ENCODE results near the gene HOXC11. TPM values are rescaled to one million over a fixed set of nuclear protein-coding genes. Genes with fewer than 3 reads are reported as not detected.

HOXC11 gene
- total and polyA plus RNA-seq, 8 donors, result not detected

DNA sequence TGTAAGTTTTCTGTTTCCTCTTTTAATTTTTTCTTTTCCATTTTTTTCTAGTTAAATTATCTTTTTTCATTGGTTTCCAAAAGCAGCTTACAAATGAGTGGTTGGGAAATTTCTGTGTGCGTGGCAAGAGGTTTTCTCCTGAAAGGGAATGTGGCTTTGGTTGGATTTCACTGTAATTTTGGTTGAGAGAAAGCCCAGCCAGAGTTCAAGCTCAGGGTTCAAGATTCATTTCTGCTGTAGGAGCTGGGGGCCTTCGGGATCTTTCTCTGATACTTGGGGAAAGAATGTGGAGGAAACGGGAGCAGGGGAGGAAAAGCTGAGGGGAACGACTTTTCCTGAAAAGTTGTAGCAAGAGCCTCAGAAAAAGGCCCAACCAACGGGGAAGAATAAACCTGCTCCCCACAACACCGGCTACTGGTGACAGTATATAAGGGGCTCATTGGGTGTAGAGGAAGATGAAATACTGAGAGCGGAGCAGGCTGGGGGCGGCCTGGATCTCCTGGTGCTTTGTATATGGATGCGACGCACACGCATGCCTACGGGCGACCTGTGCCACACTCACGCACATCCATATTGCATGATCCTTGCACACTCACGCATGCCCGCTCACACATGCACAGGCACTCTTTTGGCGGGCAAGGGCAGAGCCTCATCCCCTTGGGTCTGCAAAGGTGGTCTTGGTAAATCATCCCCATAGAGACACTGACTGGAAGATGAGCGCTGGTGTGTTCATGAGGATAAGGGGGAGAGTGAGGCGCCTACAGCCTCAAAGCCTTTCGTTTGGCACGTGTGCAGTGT, 14.0 kb downstream of the HOXC11 start:
- TF ChIP-seq, protein P1, sequence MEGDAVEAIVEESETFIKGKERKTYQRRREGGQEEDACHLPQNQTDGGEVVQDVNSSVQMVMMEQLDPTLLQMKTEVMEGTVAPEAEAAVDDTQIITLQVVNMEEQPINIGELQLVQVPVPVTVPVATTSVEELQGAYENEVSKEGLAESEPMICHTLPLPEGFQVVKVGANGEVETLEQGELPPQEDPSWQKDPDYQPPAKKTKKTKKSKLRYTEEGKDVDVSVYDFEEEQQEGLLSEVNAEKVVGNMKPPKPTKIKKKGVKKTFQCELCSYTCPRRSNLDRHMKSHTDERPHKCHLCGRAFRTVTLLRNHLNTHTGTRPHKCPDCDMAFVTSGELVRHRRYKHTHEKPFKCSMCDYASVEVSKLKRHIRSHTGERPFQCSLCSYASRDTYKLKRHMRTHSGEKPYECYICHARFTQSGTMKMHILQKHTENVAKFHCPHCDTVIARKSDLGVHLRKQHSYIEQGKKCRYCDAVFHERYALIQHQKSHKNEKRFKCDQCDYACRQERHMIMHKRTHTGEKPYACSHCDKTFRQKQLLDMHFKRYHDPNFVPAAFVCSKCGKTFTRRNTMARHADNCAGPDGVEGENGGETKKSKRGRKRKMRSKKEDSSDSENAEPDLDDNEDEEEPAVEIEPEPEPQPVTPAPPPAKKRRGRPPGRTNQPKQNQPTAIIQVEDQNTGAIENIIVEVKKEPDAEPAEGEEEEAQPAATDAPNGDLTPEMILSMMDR (IDR thresholded peaks at IDR 0.05), result no peak
- intact Hi-C loops (cut with DNase I), result no loop called here
- Histone ChIP-seq H3K9me3 (no peaks in the 10 kb centered on the region), H3K27me3 (peaks cover 97 to 100% of the 10 kb centered on the region in 2 donors), H3K36me3 (no peaks in the 10 kb centered on the region), H3K4me3 (no peak overlapping the region), H3K4me1 (peaks cover 3 to 20% of the 10 kb centered on the region in 2 donors), H3K27ac (no peak overlapping the region)
- DNase-seq (no peak), ATAC-seq (no peak)

DNA sequence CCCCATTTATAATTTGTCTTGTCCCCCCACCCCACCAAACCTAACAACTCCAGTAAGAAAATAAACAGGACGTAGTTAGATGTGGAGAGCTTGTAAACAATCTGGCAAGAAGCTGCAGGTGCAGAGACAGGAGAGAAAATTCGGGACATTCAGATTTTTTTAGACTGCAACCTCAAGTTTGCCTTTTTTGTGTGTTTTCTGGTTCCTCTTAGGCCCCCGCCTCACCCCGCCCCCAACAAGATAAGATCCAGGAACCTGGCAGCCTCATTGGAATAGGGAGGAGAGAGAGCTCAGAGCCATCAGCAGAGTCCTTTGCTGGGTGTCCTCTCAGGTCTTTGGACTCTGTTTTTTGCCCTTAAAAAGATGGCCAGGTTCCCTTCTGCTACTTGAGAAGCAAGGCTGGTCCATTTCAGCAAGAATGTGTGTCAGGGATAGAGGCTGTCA, 14.9 kb downstream of the HOXC11 start:
- intact Hi-C loops (cut with DNase I), result no loop called here
- TF ChIP-seq, protein P1 (IDR thresholded peaks at IDR 0.05), result no peak
- no peak for ATAC-seq
- Histone ChIP-seq H3K4me3 (no peak overlapping the region), H3K27me3 (peaks cover 97 to 100% of the 10 kb centered on the region in 2 donors), H3K4me1 (peaks cover 3 to 20% of the 10 kb centered on the region in 2 donors), H3K9me3 (no peaks in the 10 kb centered on the region), H3K36me3 (no peaks in the 10 kb centered on the region), H3K27ac (no peak overlapping the region)
- DNase-seq, result no peak

DNA sequence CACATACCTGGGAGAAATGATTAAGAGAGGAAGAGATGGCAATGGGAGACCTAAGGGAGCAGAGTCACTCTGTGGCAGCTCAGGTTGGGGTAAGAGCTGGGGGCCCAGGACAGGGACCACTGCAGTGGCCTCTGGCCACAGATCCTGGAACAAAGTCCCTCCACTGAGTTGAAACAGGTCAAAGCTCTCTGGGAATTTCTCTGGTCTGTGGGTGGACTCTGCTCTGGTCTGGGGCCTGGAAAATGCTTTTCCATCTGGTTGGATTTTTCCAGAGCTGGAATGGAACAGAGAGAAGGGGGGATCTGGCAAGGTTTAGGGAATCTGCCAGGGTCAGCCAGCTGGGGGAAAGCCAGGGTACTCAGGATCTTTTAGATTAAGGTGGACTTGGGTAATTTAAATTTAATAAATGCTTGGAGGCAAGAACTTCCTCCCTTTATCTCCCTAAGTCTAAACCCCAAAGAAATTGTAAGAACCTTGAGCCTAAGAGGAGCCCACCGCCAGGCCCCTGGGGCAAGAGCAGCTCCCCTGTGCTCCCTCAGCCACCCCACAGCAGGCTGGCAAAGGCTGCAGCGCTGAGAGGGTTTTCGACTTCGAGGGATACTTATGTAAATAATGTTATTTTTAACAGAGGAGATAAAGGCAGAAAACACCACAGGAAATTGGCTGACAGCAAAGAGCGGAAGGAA, 15.8 kb downstream of the HOXC11 start:
- no peak overlapping the region for H3K4me3 ChIP-seq
- no peak overlapping the region for H3K27ac ChIP-seq
- peaks cover 97 to 100% of the 10 kb centered on the region in 2 donors for H3K27me3 ChIP-seq
- intact Hi-C loops (cut with DNase I), result no loop called here
- H3K4me1 ChIP-seq, result peaks cover 3 to 20% of the 10 kb centered on the region in 2 donors
- DNase-seq, result no peak
- no peaks in the 10 kb centered on the region for H3K9me3 ChIP-seq
- H3K36me3 ChIP-seq, result no peaks in the 10 kb centered on the region
- TF ChIP-seq, protein P1 (IDR thresholded peaks at IDR 0.05), result no peak
- ATAC-seq, result no peak

DNA sequence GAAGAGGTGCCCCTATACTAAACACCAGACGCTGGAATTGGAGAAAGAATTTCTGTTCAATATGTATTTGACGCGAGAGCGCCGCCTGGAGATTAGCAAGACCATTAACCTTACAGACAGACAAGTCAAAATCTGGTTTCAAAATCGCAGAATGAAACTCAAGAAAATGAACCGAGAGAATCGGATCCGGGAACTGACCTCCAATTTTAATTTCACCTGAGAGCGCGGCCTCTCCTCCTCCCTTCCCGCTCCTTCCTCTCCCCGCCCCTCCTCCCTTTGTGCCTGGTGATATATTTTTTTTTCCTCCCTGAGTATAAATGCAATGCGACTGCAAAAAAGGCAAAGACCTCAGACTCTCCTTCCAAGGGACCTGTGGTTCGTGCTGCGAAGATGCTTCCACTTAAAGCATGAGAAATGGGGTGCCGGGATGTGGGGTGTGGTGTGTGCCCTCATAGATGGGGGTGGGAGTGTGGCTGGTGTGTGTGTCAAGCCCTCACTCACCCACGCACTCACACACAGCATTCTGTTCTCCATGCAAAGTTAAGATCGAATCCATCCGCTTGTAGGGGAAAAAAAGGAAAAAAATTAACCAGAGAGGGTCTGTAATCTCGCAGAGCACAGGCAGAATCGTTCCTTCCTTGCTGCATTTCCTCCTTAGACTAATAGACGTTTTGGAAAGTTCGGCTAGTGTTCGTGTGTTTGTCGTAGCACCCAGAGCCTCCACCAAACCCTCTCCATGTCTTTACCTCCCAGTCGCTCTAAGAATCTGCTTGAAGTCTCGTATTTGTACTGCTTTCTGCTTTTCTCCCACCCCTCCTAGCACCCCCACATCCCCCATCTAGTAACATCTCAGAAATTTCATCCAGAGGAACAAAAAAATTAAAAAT, 16.5 kb downstream of the HOXC11 start:
- H3K27me3 ChIP-seq, result peaks cover 97 to 100% of the 10 kb centered on the region in 2 donors
- H3K27ac ChIP-seq, result no peak overlapping the region
- DNase-seq (peak in 1 of 4 donors; percentile 48), ATAC-seq (no peak)
- intact Hi-C loops (cut with DNase I), result no loop called here
- H3K36me3 ChIP-seq, result no peaks in the 10 kb centered on the region
- H3K4me3 ChIP-seq, result no peak overlapping the region
- TF ChIP-seq, protein P1 (IDR thresholded peaks at IDR 0.05), result peak in 1 of 2 donors; percentile 19
- no peaks in the 10 kb centered on the region for H3K9me3 ChIP-seq
- peaks cover 3 to 26% of the 10 kb centered on the region in 2 donors for H3K4me1 ChIP-seq

All from left lung (tissue), 10 donors.